ENCODE data around the gene BMPR2. TPM values are rescaled to one million over a fixed set of nuclear protein-coding genes. Genes with fewer than 3 reads are reported as not detected.

The BMPR2 gene
- total and polyA plus RNA-seq, 2 of the 8 experiments (the other 6 are each of a cell fraction or from before 2014, with no cell fraction given) = 5.5 to 19.8 TPM

DNA sequence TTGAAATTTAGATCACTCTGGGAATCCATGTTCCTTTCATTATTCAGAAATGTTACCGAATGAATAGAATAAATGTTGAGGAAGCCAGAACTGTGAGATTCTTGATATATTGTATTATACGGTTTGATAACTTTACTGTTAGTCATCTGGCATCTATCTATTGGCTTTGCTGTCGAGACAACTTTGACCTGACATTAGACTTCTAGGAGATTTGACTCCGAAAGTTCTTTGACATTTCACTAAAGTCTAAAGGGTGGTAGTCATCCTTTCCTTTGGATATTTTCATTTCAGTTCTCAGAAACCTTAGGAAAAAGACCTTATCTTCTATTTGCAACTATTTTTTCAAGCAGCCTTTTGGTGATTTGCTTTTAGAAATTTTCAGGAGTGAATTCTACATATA, 1.9 kb downstream of the BMPR2 start:
- H4K8ac ChIP-seq (ENCODE audit: extremely low read depth, insufficient read depth, low read length) = no peak overlapping the region
- peaks cover 8% of the 10 kb centered on the region for H3K79me1 ChIP-seq (ENCODE audit: low read depth, low read length)
- H3K14ac ChIP-seq (ENCODE audit: insufficient read length) = no peak overlapping the region
- no peaks in the 10 kb centered on the region for H3K36me3 ChIP-seq (ENCODE audit: control insufficient read depth in 2 of 4, insufficient read depth in 4 of 4, low read length in 3 of 4)
- FAIRE-seq (no peak), DNase-seq (ENCODE audit: low read depth in 1 of 2, low spot score in 2 of 2) (no peak)
- H4K91ac ChIP-seq (replicated peaks; ENCODE audit: insufficient read length, low read length) = no peak overlapping the region
- no peak overlapping the region for H4K5ac ChIP-seq (ENCODE audit: insufficient read length, low read depth, low read length)
- peak overlapping the region; percentile 92 to 100 (median 95) for H3K4me3 ChIP-seq (ENCODE audit: extremely low read depth in 1 of 4, insufficient read depth in 2 of 4, low read depth in 3 of 4, low read length in 4 of 4)
- no peaks in the 10 kb centered on the region for H3K9me3 ChIP-seq (ENCODE audit: insufficient read depth in 2 of 2, low read depth in 1 of 2, low read length in 1 of 2)
- ChIA-PET POLR2A (ENCODE audit: partially characterized antibody) (interaction anchor here (0.7 to 1.3 kb wide), 2 partner anchors 16 to 39 kb away, joined by 3 to 7 read pairs; no protein-coding TSS in a partner anchor), CTCF (ENCODE audit: partially characterized antibody) (interaction anchor here (0.9 kb wide), 1 partner anchor 38 kb away, joined by 4 read pairs; no protein-coding TSS in a partner anchor)
- no peak overlapping the region for H3K23ac ChIP-seq (ENCODE audit: insufficient read length)
- peak overlapping the region in 1 of 4 experiments; percentile 50; a peak in 1 of 7 replicates for H3K9ac ChIP-seq (replicated peaks in 1 of 4; ENCODE audit: extremely low read depth in 1 of 4, low read depth in 3 of 4, low read length in 3 of 4)
- WGBS, 2 experiments (ENCODE audit: extremely low coverage in 1 of 2, insufficient coverage in 1 of 2, insufficient read length in 1 of 2, insufficient replicate concordance in 2 of 2, low coverage in 1 of 2, low lambda C conversion rate in 2 of 2, missing lambda C conversion rate in 1 of 2) = 18% methylated on average over 4 of the region's 4 CpGs; no CpG with 5 or more reads in 1 of the 2 experiments
- H3K4me1 ChIP-seq (replicated peaks in 1 of 4; ENCODE audit: control insufficient read depth in 3 of 4, insufficient read depth in 4 of 4, low read length in 3 of 4) = peaks cover 2 to 6% (median 3%) of the 10 kb centered on the region in 4 experiments; a peak in 4 of 7 replicates
- H3K18ac ChIP-seq (ENCODE audit: extremely low read depth, low read length) = no peak overlapping the region
- H2BK12ac ChIP-seq (ENCODE audit: low read depth, low read length) = no peak overlapping the region
- H3K23me2 ChIP-seq (ENCODE audit: low read depth, low read length) = peaks cover 8% of the 10 kb centered on the region
- H2BK120ac ChIP-seq (replicated peaks; ENCODE audit: low read depth, low read length) = no peak overlapping the region
- peaks cover 0 to 10% of the 10 kb centered on the region in 2 experiments for H4K20me1 ChIP-seq (replicated peaks in 1 of 2; ENCODE audit: control insufficient read depth in 1 of 2, insufficient read depth in 2 of 2, low read length in 2 of 2)
- no peak overlapping the region for H2AK5ac ChIP-seq (ENCODE audit: low read depth, low read length)
- H2AFZ ChIP-seq (ENCODE audit: low read length) = no peak overlapping the region
- H3K27me3 ChIP-seq (replicated peaks in 1 of 4; ENCODE audit: control insufficient read depth in 3 of 4, extremely low read depth in 1 of 4, insufficient read depth in 3 of 4, low read length in 3 of 4) = no peaks in the 10 kb centered on the region
- peak overlapping the region; percentile 75 to 96 for H3K4me2 ChIP-seq (ENCODE audit: insufficient read depth in 1 of 2, low read depth in 2 of 2, low read length in 2 of 2)
- H2BK15ac ChIP-seq (ENCODE audit: low read length) = no peak overlapping the region
- no peak overlapping the region for H3K27ac ChIP-seq (ENCODE audit: low read depth, low read length)
- no peak overlapping the region for H2BK20ac ChIP-seq (ENCODE audit: low read length)
- H3K4ac ChIP-seq (replicated peaks; ENCODE audit: insufficient read length, low read depth, low read length) = no peak overlapping the region
- H2BK5ac ChIP-seq (ENCODE audit: low read depth, low read length) = no peak overlapping the region
- peaks cover 14 to 59% of the 10 kb centered on the region in 2 experiments for H3K79me2 ChIP-seq (ENCODE audit: control insufficient read depth in 1 of 2, insufficient read depth in 2 of 2, low read length in 2 of 2)
- H3K56ac ChIP-seq (replicated peaks; ENCODE audit: insufficient read length, low read depth, low read length) = no peak overlapping the region
- no peak for TF ChIP-seq BRCA1 (IDR thresholded peaks at IDR 0.05; ENCODE audit: low read depth, low read length)
- no peak for TF ChIP-seq TBP (IDR thresholded peaks at IDR 0.05; ENCODE audit: low read depth, low read length)
- TF ChIP-seq EZH2 (IDR thresholded peaks at IDR 0.05; ENCODE audit: low read depth, low read length, severe bottlenecking) = no peak
- TF ChIP-seq HDAC6 (IDR thresholded peaks at IDR 0.05; ENCODE audit: low read depth, low read length) = no peak
- no peak for TF ChIP-seq ATF2 (IDR thresholded peaks at IDR 0.05; ENCODE audit: low read length)
- no peak for TF ChIP-seq EP300 (IDR thresholded peaks at IDR 0.05; ENCODE audit: borderline replicate concordance in 1 of 2, low read depth in 2 of 2, low read length in 2 of 2)
- TF ChIP-seq SRF (IDR thresholded peaks at IDR 0.05; ENCODE audit: low read depth, low read length) = no peak
- no peak for TF ChIP-seq YY1 (IDR thresholded peaks at IDR 0.05; ENCODE audit: low read depth, low read length)
- no peak for TF ChIP-seq ZNF274 (IDR thresholded peaks at IDR 0.05; ENCODE audit: borderline replicate concordance, extremely low read depth, low read length)
- TF ChIP-seq E2F6 (IDR thresholded peaks at IDR 0.05) = no peak
- TF ChIP-seq JUND (IDR thresholded peaks at IDR 0.05; ENCODE audit: low read length) = no peak
